Hepatocyte (in vitro differentiated cells): ENCODE data around the gene EFNA4. TPM values are rescaled to one million over a fixed set of nuclear protein-coding genes. Genes with fewer than 3 reads are reported as not detected.
"Not testable (repeated sequence)": the region's sequence is repeated elsewhere in the genome, so short reads cannot be mapped to it uniquely, and the experiment has no call there.

Experiments
- DNase-seq: peaks from one replicate; pipeline ENCODE4 v3.0.0-alpha.2; 2016; ENCODE audit warnings: low spot score
- H2AFZ ChIP-seq: fragments of 200-600 bp; sonication (generic); 2 replicates; pipeline ENCODE4 v1.6.0; 2016; ENCODE audit warnings: antibody characterized with exemption, mild to moderate bottlenecking
- H3K27ac ChIP-seq: fragments of 200-600 bp; sonication (generic); 2 replicates; pipeline ENCODE4 v1.5.1; 2016; ENCODE audit warnings: mild to moderate bottlenecking
- H3K27me3 ChIP-seq: fragments of 200-600 bp; sonication (generic); 2 replicates; pipeline ENCODE4 v1.6.1; 2016
- H3K36me3 ChIP-seq: fragments of 200-600 bp; sonication (generic); replicated peaks from 2 replicates; pipeline ENCODE4 v1.5.1; 2016; ENCODE audit warnings: low read depth; ENCODE audit not compliant: insufficient read depth
- H3K4me1 ChIP-seq: fragments of 200-600 bp; sonication (generic); 2 replicates; pipeline ENCODE4 v1.5.1; 2016; ENCODE audit warnings: mild to moderate bottlenecking, moderate library complexity; ENCODE audit not compliant: insufficient read depth
- H3K4me2 ChIP-seq: fragments of 200-600 bp; sonication (generic); 2 replicates; pipeline ENCODE4 v1.6.0; 2016
- H3K4me3 ChIP-seq: fragments of 200-600 bp; sonication (generic); 2 replicates; pipeline ENCODE4 v1.5.1; 2016; ENCODE audit warnings: mild to moderate bottlenecking
- H3K79me2 ChIP-seq: fragments of 200-600 bp; sonication (generic); 2 replicates; pipeline ENCODE4 v1.6.0; 2017; ENCODE audit warnings: mild to moderate bottlenecking
- H3K9me2 ChIP-seq: fragments of 200-600 bp; sonication (generic); replicated peaks from 2 replicates; pipeline ENCODE4 v1.6.0; 2017; ENCODE audit warnings: mild to moderate bottlenecking; ENCODE audit not compliant: insufficient read depth
- H3K9me3 ChIP-seq: fragments of 200-600 bp; sonication (generic); 2 replicates; pipeline ENCODE4 v1.5.1; 2016; ENCODE audit warnings: low read depth, mild to moderate bottlenecking
- H4K20me1 ChIP-seq: fragments of 200-600 bp; sonication (generic); 2 replicates; pipeline ENCODE4 v1.6.0; 2016; ENCODE audit warnings: mild to moderate bottlenecking; ENCODE audit not compliant: insufficient read depth, poor library complexity, severe bottlenecking
- EZH2 ChIP-seq: fragments of 200-600 bp; sonication (generic); IDR thresholded peaks from 2 replicates; pipeline ENCODE4 v1.6.1; 2016; ENCODE audit warnings: antibody characterized with exemption, mild to moderate bottlenecking, borderline replicate concordance
- EZH2phosphoT487 ChIP-seq: fragments of 200-600 bp; sonication (generic); IDR thresholded peaks from one replicate; pipeline ENCODE4 v1.6.1; 2018; ENCODE audit warnings: antibody characterized with exemption, mild to moderate bottlenecking, low read depth, moderate library complexity; ENCODE audit not compliant: unreplicated experiment, severe bottlenecking
- WGBS: methylation state at CpG from one replicate; pipeline ENCODE4 v1.1.6; 2016; ENCODE audit warnings: low lambda C conversion rate; ENCODE audit errors: missing lambda C conversion rate; 5-methylcytosine and 5-hydroxymethylcytosine counted together
- polyA plus RNA-seq: library from polyadenylated mRNA; unstranded; fragments of >200 nt; fragmentation: Nextera tagmentation; extraction: Ambion mirVana; gene quantifications from 2 replicates; pipeline ENCODE4 v1.2.1, GENCODE V29; 2016
- total RNA-seq: library from RNA; depleted of rRNA; stranded (reverse); fragments of >200 nt; gene quantifications from 2 replicates; pipeline ENCODE4 v1.2.3, GENCODE V29; 2014
- TF ChIP-seq, protein P1 (sequence below): fragments of 200-600 bp; sonication (generic); IDR thresholded peaks from 2 replicates; pipeline ENCODE4 v1.5.1; 2016; ENCODE audit warnings: antibody characterized with exemption, mild to moderate bottlenecking; ENCODE audit not compliant: poor library complexity

EFNA4 gene
- total and polyA plus RNA-seq, 2 experiments from 2014 or later, result 18.1 to 20.5 TPM

DNA sequence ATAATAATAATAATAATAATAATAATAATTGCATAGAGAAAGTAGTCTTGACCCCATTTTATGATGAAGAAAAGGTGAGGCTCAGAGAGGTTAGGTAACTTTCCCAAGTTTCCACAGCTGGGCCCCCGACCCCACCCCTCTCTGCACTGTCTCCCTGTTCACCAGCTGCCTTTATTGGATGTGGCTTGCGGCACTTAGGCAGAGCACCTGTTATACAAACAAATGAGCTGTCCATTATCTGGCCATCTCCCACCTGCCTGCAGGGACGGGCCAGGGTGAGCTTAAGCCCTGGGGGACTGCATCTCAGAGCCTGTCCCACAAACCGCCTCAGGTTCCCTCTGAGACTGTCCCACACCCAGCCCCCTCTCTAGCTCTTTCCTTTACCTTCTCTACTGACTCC lies 54.1 kb downstream of the EFNA4 start:
- Histone ChIP-seq H3K36me3 (no peaks in the 10 kb centered on the region), H3K9me2 (no peaks in the 10 kb centered on the region), H3K79me2 (no peaks in the 10 kb centered on the region), H3K4me1 (peaks cover 9% of the 10 kb centered on the region), H4K20me1 (no peaks in the 10 kb centered on the region), H3K4me2 (no peak overlapping the region), H3K4me3 (no peak overlapping the region), H2AFZ (no peak overlapping the region), H3K27me3 (no peaks in the 10 kb centered on the region), H3K27ac (no peak overlapping the region), H3K9me3 (no peaks in the 10 kb centered on the region)
- no peak for TF ChIP-seq EZH2
- TF ChIP-seq, protein P1, sequence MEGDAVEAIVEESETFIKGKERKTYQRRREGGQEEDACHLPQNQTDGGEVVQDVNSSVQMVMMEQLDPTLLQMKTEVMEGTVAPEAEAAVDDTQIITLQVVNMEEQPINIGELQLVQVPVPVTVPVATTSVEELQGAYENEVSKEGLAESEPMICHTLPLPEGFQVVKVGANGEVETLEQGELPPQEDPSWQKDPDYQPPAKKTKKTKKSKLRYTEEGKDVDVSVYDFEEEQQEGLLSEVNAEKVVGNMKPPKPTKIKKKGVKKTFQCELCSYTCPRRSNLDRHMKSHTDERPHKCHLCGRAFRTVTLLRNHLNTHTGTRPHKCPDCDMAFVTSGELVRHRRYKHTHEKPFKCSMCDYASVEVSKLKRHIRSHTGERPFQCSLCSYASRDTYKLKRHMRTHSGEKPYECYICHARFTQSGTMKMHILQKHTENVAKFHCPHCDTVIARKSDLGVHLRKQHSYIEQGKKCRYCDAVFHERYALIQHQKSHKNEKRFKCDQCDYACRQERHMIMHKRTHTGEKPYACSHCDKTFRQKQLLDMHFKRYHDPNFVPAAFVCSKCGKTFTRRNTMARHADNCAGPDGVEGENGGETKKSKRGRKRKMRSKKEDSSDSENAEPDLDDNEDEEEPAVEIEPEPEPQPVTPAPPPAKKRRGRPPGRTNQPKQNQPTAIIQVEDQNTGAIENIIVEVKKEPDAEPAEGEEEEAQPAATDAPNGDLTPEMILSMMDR, result no peak
- no peak for TF ChIP-seq EZH2phosphoT487
- WGBS, result 44% methylated on average over 4 of the region's 4 CpGs
- DNase-seq, result no peak

DNA sequence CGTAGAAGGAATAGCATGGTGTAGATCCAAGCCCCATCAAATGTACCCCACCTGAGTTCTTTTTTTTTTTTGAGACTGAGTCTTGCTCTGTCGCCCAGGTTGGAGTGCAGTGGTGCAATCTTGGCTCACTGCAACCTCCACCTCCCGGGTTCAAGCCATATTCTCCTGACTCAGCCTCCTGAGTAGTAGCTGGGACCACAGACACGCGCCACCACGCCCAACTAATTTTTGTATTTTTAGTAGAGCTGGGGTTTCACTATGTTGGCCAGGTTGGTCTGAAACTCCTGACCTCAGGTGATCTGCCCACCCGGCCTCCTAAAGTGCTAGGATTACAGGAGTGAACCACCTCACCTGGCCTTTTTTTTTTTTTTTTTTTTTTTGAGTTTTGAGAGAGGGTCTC lies 54.5 kb downstream of the EFNA4 start:
- H3K9me2 ChIP-seq, H3K79me2 ChIP-seq, H3K36me3 ChIP-seq, DNase-seq, H3K4me2 ChIP-seq, H3K9me3 ChIP-seq, H3K27me3 ChIP-seq, H3K27ac ChIP-seq, H3K4me3 ChIP-seq, H4K20me1 ChIP-seq, H2AFZ ChIP-seq, H3K4me1 ChIP-seq: not testable (repeated sequence)
- 95% methylated on average over 7 of the region's 7 CpGs for WGBS

Other genes starting within 250 kb of the EFNA4 start
- 0.36 and 0.67 TPM in 2 replicates for gene KCNN3, start 193.5 kb upstream of the EFNA4 start, total RNA-seq
- gene KCNN3, start 193.5 kb upstream of the EFNA4 start, polyA plus RNA-seq, result 0.56 and 1.3 TPM in 2 replicates
- gene PMVK, start 127.0 kb upstream of the EFNA4 start, total RNA-seq, result 12.5 and 18.5 TPM in 2 replicates
- gene PMVK, start 127.0 kb upstream of the EFNA4 start, polyA plus RNA-seq, result 53.5 and 59.2 TPM in 2 replicates
- 52.4 and 53.0 TPM in 2 replicates for gene PBXIP1, start 107.6 kb upstream of the EFNA4 start, total RNA-seq
- 61.0 and 65.5 TPM in 2 replicates for gene PBXIP1, start 107.6 kb upstream of the EFNA4 start, polyA plus RNA-seq
- gene PYGO2, start 102.0 kb upstream of the EFNA4 start, total RNA-seq, result 20.2 and 21.8 TPM in 2 replicates
- 22.3 and 28.3 TPM in 2 replicates for gene PYGO2, start 102.0 kb upstream of the EFNA4 start, polyA plus RNA-seq
- gene SHC1, start 93.0 kb upstream of the EFNA4 start, total RNA-seq, result 81.8 and 95.6 TPM in 2 replicates
- gene SHC1, start 93.0 kb upstream of the EFNA4 start, polyA plus RNA-seq, result 107 and 120 TPM in 2 replicates
- gene CKS1B, start 89.1 kb upstream of the EFNA4 start, total RNA-seq, result 40.4 and 41.5 TPM in 2 replicates
- gene CKS1B, start 89.1 kb upstream of the EFNA4 start, polyA plus RNA-seq, result 91.3 and 102 TPM in 2 replicates
- gene FLAD1, start 80.4 kb upstream of the EFNA4 start, total RNA-seq, result 25.6 and 27.7 TPM in 2 replicates
- gene FLAD1, start 80.4 kb upstream of the EFNA4 start, polyA plus RNA-seq, result 42.8 and 45.1 TPM in 2 replicates
- 0.92 TPM in 1 of 2 replicates, not detected in the other for gene LENEP, start 70.2 kb upstream of the EFNA4 start, total RNA-seq
- not detected in 2 replicates for gene LENEP, start 70.2 kb upstream of the EFNA4 start, polyA plus RNA-seq
- gene ZBTB7B, start 60.9 kb upstream of the EFNA4 start, total RNA-seq, result 27.3 and 29.2 TPM in 2 replicates
- gene ZBTB7B, start 60.9 kb upstream of the EFNA4 start, polyA plus RNA-seq, result 13.3 and 13.5 TPM in 2 replicates
- 0.04 and 1.6 TPM in 2 replicates for gene DCST2, start 30.0 kb upstream of the EFNA4 start, total RNA-seq
- gene DCST2, start 30.0 kb upstream of the EFNA4 start, polyA plus RNA-seq, result 0.40 and 0.47 TPM in 2 replicates
- 0.60 TPM in 1 of 2 replicates, not detected in the other for gene DCST1, start 29.9 kb upstream of the EFNA4 start, total RNA-seq
- gene DCST1, start 29.9 kb upstream of the EFNA4 start, polyA plus RNA-seq, result 0.12 TPM in 1 of 2 replicates, not detected in the other
- 44.8 and 55.7 TPM in 2 replicates for gene ADAM15, start 12.4 kb upstream of the EFNA4 start, total RNA-seq
- gene ADAM15, start 12.4 kb upstream of the EFNA4 start, polyA plus RNA-seq, result 108 and 117 TPM in 2 replicates
- 4.0 and 5.5 TPM in 2 replicates for gene EFNA3, start 15.1 kb downstream of the EFNA4 start, total RNA-seq
- gene EFNA3, start 15.1 kb downstream of the EFNA4 start, polyA plus RNA-seq, result 10.3 and 13.1 TPM in 2 replicates
- gene EFNA1, start 64.1 kb downstream of the EFNA4 start, total RNA-seq, result 78.7 and 94.8 TPM in 2 replicates
- gene EFNA1, start 64.1 kb downstream of the EFNA4 start, polyA plus RNA-seq, result 137 and 172 TPM in 2 replicates
- 75.3 and 88.6 TPM in 2 replicates for gene SLC50A1, start 72.1 kb downstream of the EFNA4 start, total RNA-seq
- 111 and 115 TPM in 2 replicates for gene SLC50A1, start 72.1 kb downstream of the EFNA4 start, polyA plus RNA-seq
- 94.2 and 121 TPM in 2 replicates for gene DPM3, start 76.8 kb downstream of the EFNA4 start, total RNA-seq
- gene DPM3, start 76.8 kb downstream of the EFNA4 start, polyA plus RNA-seq, result 84.1 and 96.3 TPM in 2 replicates
- 191 and 209 TPM in 2 replicates for gene KRTCAP2, start 109.6 kb downstream of the EFNA4 start, total RNA-seq
- 440 and 454 TPM in 2 replicates for gene KRTCAP2, start 109.6 kb downstream of the EFNA4 start, polyA plus RNA-seq
- 1.1 and 1.2 TPM in 2 replicates for gene TRIM46, start 110.1 kb downstream of the EFNA4 start, total RNA-seq
- 1.9 and 2.1 TPM in 2 replicates for gene TRIM46, start 110.1 kb downstream of the EFNA4 start, polyA plus RNA-seq
- gene THBS3, start 144.2 kb downstream of the EFNA4 start, total RNA-seq, result 19.8 and 20.3 TPM in 2 replicates
- 39.9 and 41.6 TPM in 2 replicates for gene THBS3, start 144.2 kb downstream of the EFNA4 start, polyA plus RNA-seq
- gene MTX1, start 145.0 kb downstream of the EFNA4 start, total RNA-seq, result 42.1 and 49.4 TPM in 2 replicates
- 78.2 and 82.0 TPM in 2 replicates for gene MTX1, start 145.0 kb downstream of the EFNA4 start, polyA plus RNA-seq
- gene ENTREP3, start 191.7 kb downstream of the EFNA4 start, total RNA-seq, result 8.1 and 8.8 TPM in 2 replicates
- 26.0 and 27.1 TPM in 2 replicates for gene ENTREP3, start 191.7 kb downstream of the EFNA4 start, polyA plus RNA-seq
- 45.0 and 45.7 TPM in 2 replicates for gene SCAMP3, start 198.6 kb downstream of the EFNA4 start, total RNA-seq
- 114 and 131 TPM in 2 replicates for gene SCAMP3, start 198.6 kb downstream of the EFNA4 start, polyA plus RNA-seq
- gene CLK2, start 209.8 kb downstream of the EFNA4 start, total RNA-seq, result 18.6 and 26.1 TPM in 2 replicates
- 48.7 and 53.8 TPM in 2 replicates for gene CLK2, start 209.8 kb downstream of the EFNA4 start, polyA plus RNA-seq
- 1.5 and 4.3 TPM in 2 replicates for gene HCN3, start 213.7 kb downstream of the EFNA4 start, total RNA-seq
- 5.6 and 8.2 TPM in 2 replicates for gene HCN3, start 213.7 kb downstream of the EFNA4 start, polyA plus RNA-seq
- 12.8 and 13.3 TPM in 2 replicates for gene PKLR, start 237.7 kb downstream of the EFNA4 start, total RNA-seq
- gene PKLR, start 237.7 kb downstream of the EFNA4 start, polyA plus RNA-seq, result 4.7 and 10.9 TPM in 2 replicates
- gene FDPS, start 245.1 kb downstream of the EFNA4 start, total RNA-seq, result 284 and 313 TPM in 2 replicates
- gene FDPS, start 245.1 kb downstream of the EFNA4 start, polyA plus RNA-seq, result 336 and 347 TPM in 2 replicates